ENCODE measurements around the gene SIGLEC11. TPM values are rescaled to one million over a fixed set of nuclear protein-coding genes. Genes with fewer than 3 reads are reported as not detected.

Gene SIGLEC11
- total and polyA plus RNA-seq, 2 donors from 2014 or later, result 1.2 to 1.5 TPM

- intact Hi-C loops (cut with DNase I), result no loop called here
- DNase-seq (no peak), FAIRE-seq (no peak)
- Histone ChIP-seq H3K27me3 (ENCODE audit: control insufficient read depth, insufficient read depth, low read length) (no peaks in the 10 kb centered on the region), H3K36me3 (ENCODE audit: control insufficient read depth in 2 of 3, insufficient read depth in 3 of 3, low read length in 3 of 3) (peaks cover 0 to 57% (median 53%) of the 10 kb centered on the region in 3 donors), H3K27ac (ENCODE audit: low read depth in 2 of 2, low read length in 2 of 2) (no peak overlapping the region), H3K4me3 (ENCODE audit: low read length in 3 of 3) (no peak overlapping the region), H3K9me3 (ENCODE audit: control insufficient read depth in 2 of 3, insufficient read depth in 1 of 3, low read length in 3 of 3) (no peaks in the 10 kb centered on the region), H3K9ac (ENCODE audit: low read length in 3 of 3) (no peak overlapping the region), H3K4me1 (ENCODE audit: control insufficient read depth in 2 of 3, insufficient read depth in 2 of 3, low read depth in 1 of 3, low read length in 3 of 3) (no peaks in the 10 kb centered on the region)
- TF ChIP-seq, protein P1, sequence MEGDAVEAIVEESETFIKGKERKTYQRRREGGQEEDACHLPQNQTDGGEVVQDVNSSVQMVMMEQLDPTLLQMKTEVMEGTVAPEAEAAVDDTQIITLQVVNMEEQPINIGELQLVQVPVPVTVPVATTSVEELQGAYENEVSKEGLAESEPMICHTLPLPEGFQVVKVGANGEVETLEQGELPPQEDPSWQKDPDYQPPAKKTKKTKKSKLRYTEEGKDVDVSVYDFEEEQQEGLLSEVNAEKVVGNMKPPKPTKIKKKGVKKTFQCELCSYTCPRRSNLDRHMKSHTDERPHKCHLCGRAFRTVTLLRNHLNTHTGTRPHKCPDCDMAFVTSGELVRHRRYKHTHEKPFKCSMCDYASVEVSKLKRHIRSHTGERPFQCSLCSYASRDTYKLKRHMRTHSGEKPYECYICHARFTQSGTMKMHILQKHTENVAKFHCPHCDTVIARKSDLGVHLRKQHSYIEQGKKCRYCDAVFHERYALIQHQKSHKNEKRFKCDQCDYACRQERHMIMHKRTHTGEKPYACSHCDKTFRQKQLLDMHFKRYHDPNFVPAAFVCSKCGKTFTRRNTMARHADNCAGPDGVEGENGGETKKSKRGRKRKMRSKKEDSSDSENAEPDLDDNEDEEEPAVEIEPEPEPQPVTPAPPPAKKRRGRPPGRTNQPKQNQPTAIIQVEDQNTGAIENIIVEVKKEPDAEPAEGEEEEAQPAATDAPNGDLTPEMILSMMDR (IDR thresholded peaks at IDR 0.05; ENCODE audit: borderline replicate concordance, extremely low read depth, insufficient read depth), result no peak
These were observed 40.0 kb upstream of the SIGLEC11 start for GRCh38 chr19:50000841-50001557.

DNA sequence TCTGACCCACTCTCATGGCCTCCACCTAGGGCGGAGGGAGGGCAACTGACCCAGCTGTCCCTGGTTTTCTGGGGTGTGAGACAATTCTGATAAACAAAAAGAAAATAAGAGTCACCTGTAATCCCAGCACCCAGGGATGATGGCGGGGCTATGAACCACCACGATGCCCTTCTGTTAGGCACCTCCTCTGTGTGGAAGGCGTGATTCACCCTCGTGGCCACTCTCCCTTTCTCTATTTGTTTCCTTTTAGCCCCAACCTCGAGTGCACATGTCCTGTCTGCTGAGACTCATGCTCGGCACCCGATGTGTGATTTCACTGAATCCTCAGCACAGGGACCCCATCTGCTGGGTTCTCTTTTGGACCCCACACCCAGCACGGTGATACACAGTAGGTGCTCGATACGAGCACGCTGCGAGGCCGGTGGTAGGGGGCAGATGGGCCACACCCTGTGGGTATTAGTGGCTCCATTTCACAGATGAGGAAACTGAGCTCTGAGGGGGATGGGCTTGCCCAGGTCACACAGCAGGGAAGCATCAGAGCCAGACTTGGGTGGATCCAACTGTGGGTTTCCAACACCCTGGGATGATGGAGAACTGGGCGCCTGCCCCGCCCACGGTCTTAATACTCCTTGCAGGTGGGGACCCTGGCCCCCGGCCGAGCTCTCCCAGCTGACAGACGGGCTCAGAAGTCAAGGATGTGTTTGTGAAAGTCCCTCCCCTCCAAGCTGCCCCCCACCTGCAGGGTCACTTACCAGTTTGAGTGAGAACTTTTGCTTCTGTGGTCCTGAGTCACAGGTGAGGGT lies 39.3 kb upstream of the SIGLEC11 start:
- no peaks in the 10 kb centered on the region for H3K4me1 ChIP-seq (ENCODE audit: control insufficient read depth in 2 of 3, insufficient read depth in 2 of 3, low read depth in 1 of 3, low read length in 3 of 3)
- H3K9ac ChIP-seq (ENCODE audit: low read length in 3 of 3), result no peak overlapping the region
- H3K36me3 ChIP-seq (ENCODE audit: control insufficient read depth in 2 of 3, insufficient read depth in 3 of 3, low read length in 3 of 3), result peaks cover 2 to 55% (median 50%) of the 10 kb centered on the region in 3 donors
- intact Hi-C loops (cut with DNase I), result no loop called here
- no peak for FAIRE-seq
- H3K27ac ChIP-seq (ENCODE audit: low read depth in 2 of 2, low read length in 2 of 2), result no peak overlapping the region
- H3K4me3 ChIP-seq (ENCODE audit: low read length in 3 of 3), result no peak overlapping the region
- TF ChIP-seq, protein P1 (IDR thresholded peaks at IDR 0.05; ENCODE audit: borderline replicate concordance, extremely low read depth, insufficient read depth), result no peak
- DNase-seq, result no peak
- H3K9me3 ChIP-seq (ENCODE audit: control insufficient read depth in 2 of 3, insufficient read depth in 1 of 3, low read length in 3 of 3), result no peaks in the 10 kb centered on the region
- no peaks in the 10 kb centered on the region for H3K27me3 ChIP-seq (ENCODE audit: control insufficient read depth, insufficient read depth, low read length)

GRCh38 chr19:49999371-50000010 lies 38.5 kb upstream of the SIGLEC11 start:
- Histone ChIP-seq H3K4me3 (ENCODE audit: low read length in 3 of 3) (no peak overlapping the region), H3K36me3 (ENCODE audit: control insufficient read depth in 2 of 3, insufficient read depth in 3 of 3, low read length in 3 of 3) (peaks cover 2 to 56% (median 53%) of the 10 kb centered on the region in 3 donors), H3K4me1 (ENCODE audit: control insufficient read depth in 2 of 3, insufficient read depth in 2 of 3, low read depth in 1 of 3, low read length in 3 of 3) (no peaks in the 10 kb centered on the region), H3K27ac (ENCODE audit: low read depth in 2 of 2, low read length in 2 of 2) (no peak overlapping the region), H3K9ac (ENCODE audit: low read length in 3 of 3) (no peak overlapping the region), H3K27me3 (ENCODE audit: control insufficient read depth, insufficient read depth, low read length) (no peaks in the 10 kb centered on the region), H3K9me3 (ENCODE audit: control insufficient read depth in 2 of 3, insufficient read depth in 1 of 3, low read length in 3 of 3) (no peaks in the 10 kb centered on the region)
- intact Hi-C loops (cut with DNase I), result no loop called here
- no peak for DNase-seq
- TF ChIP-seq, protein P1 (IDR thresholded peaks at IDR 0.05; ENCODE audit: borderline replicate concordance, extremely low read depth, insufficient read depth), result no peak
- no peak for FAIRE-seq
